Measurements from ENCODE around the gene TMEM145. TPM values are rescaled to one million over a fixed set of nuclear protein-coding genes. Genes with fewer than 3 reads are reported as not detected.

The TMEM145 gene
- total RNA-seq, 1 donor = not detected

GRCh38 chr19:42274065-42274682 is 38.9 kb upstream of the TMEM145 start:
- H3K4me3 ChIP-seq (ENCODE audit: low read depth, low read length) = no peak overlapping the region
- no peak for DNase-seq (ENCODE audit: low read depth)
- TF ChIP-seq, protein P1, sequence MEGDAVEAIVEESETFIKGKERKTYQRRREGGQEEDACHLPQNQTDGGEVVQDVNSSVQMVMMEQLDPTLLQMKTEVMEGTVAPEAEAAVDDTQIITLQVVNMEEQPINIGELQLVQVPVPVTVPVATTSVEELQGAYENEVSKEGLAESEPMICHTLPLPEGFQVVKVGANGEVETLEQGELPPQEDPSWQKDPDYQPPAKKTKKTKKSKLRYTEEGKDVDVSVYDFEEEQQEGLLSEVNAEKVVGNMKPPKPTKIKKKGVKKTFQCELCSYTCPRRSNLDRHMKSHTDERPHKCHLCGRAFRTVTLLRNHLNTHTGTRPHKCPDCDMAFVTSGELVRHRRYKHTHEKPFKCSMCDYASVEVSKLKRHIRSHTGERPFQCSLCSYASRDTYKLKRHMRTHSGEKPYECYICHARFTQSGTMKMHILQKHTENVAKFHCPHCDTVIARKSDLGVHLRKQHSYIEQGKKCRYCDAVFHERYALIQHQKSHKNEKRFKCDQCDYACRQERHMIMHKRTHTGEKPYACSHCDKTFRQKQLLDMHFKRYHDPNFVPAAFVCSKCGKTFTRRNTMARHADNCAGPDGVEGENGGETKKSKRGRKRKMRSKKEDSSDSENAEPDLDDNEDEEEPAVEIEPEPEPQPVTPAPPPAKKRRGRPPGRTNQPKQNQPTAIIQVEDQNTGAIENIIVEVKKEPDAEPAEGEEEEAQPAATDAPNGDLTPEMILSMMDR (IDR thresholded peaks at IDR 0.05; ENCODE audit: insufficient read depth, low read length) = no peak

DNA sequence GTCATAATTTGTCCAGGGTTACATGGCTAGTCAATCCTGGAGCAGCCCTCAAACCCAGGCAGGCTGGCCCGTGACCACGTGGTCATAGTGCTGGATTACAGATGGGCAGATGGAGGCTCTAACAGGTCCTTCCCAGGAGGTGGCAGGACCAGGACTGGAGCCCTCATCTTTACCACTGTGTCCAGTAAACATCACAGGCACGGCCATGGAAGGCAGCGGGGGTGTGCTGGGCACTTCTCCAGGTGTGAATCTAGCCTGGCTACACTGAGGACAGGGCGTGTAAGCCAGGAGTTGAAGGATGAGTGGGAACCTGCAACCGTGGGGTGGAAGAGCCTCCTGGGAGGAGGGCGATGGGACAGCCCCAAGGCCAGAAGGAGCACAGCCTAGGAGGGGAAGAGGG is 38.0 kb upstream of the TMEM145 start:
- DNase-seq (ENCODE audit: low read depth) = no peak
- TF ChIP-seq, protein P1 (IDR thresholded peaks at IDR 0.05; ENCODE audit: insufficient read depth, low read length) = no peak
- peak overlapping the region; percentile 25 for H3K4me3 ChIP-seq (ENCODE audit: low read depth, low read length)

- TF ChIP-seq, protein P1 (IDR thresholded peaks at IDR 0.05; ENCODE audit: insufficient read depth, low read length) = no peak
- H3K4me3 ChIP-seq (ENCODE audit: low read depth, low read length) = peak overlapping the region; percentile 17
- no peak for DNase-seq (ENCODE audit: low read depth)
Measured at GRCh38 chr19:42275517-42275916, 37.6 kb upstream of the TMEM145 start.

DNA sequence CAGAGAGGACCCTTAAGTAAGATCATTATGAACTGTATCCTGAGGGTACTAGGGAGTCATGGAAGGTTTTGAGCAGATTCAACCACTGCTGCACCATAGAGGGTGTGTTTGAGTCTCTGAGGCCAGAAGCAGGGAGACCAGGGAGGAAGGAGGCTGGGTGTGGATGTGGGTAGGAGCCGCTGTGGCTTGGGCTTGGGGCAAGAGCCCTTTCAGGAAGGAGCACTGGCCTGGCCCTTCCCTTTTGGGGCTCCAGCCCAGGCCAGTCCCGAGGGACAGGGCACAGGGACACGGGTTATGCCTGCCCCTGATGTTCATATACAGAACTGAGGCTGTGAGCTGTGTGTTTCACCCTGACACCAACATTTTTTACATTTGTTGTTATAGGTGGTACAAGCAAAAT is 36.8 kb upstream of the TMEM145 start:
- no peak for DNase-seq (ENCODE audit: low read depth)
- H3K4me3 ChIP-seq (ENCODE audit: low read depth, low read length) = no peak overlapping the region
- TF ChIP-seq, protein P1 (IDR thresholded peaks at IDR 0.05; ENCODE audit: insufficient read depth, low read length) = no peak

DNA sequence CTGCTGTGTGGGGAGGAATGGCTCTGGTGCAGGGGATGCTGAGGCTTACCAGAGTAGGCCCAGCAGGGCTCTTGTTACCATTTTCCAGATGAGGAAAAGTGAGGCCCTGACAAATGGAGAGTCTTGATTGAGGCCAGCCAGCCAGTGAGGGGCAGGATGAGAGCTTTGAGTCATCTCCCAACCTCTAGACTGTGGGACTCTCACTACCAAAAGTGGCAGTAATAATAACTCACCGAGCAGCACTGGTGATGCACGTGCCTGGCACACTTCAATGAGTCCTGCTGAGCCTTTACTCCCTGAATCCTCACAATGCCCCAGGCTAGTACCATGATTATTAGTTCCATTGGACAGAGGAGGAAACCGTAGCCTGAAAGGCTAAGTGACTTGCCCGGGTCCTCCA is 36.3 kb upstream of the TMEM145 start:
- DNase-seq (ENCODE audit: low read depth) = no peak
- no peak overlapping the region for H3K4me3 ChIP-seq (ENCODE audit: low read depth, low read length)
- TF ChIP-seq, protein P1 (IDR thresholded peaks at IDR 0.05; ENCODE audit: insufficient read depth, low read length) = no peak

- DNase-seq (ENCODE audit: low read depth) = peak; percentile 50
- no peak overlapping the region for H3K4me3 ChIP-seq (ENCODE audit: low read depth, low read length)
- TF ChIP-seq, protein P1 (IDR thresholded peaks at IDR 0.05; ENCODE audit: insufficient read depth, low read length) = no peak
Measured at GRCh38 chr19:42277821-42278451, 35.2 kb upstream of the TMEM145 start.
